GM12878 (cell line): ENCODE results near the gene FBXL3.

Source experiments
- CBX5 ChIP-seq: sonication (generic); IDR thresholded peaks from 2 replicates; pipeline ENCODE4 v1.6.1; 2016; ENCODE audit warnings: low read depth, moderate library complexity, mild to moderate bottlenecking, inconsistent platforms
- CHD4 ChIP-seq: fragments of 200-600 bp; sonication (generic); IDR thresholded peaks from 2 replicates; pipeline ENCODE4 v1.6.1; 2016; ENCODE audit warnings: mild to moderate bottlenecking
- CREM ChIP-seq: IDR thresholded peaks from 2 replicates; pipeline ENCODE4 v1.6.1; 2014; ENCODE audit warnings: antibody characterized with exemption, low read depth
- ESRRA ChIP-seq: IDR thresholded peaks from 2 replicates; pipeline ENCODE4 v1.6.1; 2012; ENCODE audit warnings: mild to moderate bottlenecking, low read length, improper control_type of control experiment
- EZH2 ChIP-seq: IDR thresholded peaks from 2 replicates; pipeline ENCODE4 v1.6.1; 2012; ENCODE audit warnings: low read depth, mild to moderate bottlenecking, control low read depth, inconsistent platforms, low read length, borderline replicate concordance; ENCODE audit not compliant: control insufficient read depth
- HDGF ChIP-seq: fragments of 450-650 bp; IDR thresholded peaks from 2 replicates; pipeline ENCODE4 v1.6.1; 2016; ENCODE audit warnings: antibody characterized with exemption
- POLR2AphosphoS5 ChIP-seq: IDR thresholded peaks from 2 replicates; pipeline ENCODE4 v1.6.1; 2011; ENCODE audit warnings: mild to moderate bottlenecking, low read length, inconsistent platforms
- RAD51 ChIP-seq: fragments of 450-650 bp; IDR thresholded peaks from 2 replicates; pipeline ENCODE4 v1.6.1; 2016; ENCODE audit warnings: moderate library complexity, mild to moderate bottlenecking, inconsistent platforms
- SIX5 ChIP-seq: IDR thresholded peaks from 2 replicates; pipeline ENCODE4 v1.6.1; 2011; ENCODE audit warnings: mild to moderate bottlenecking, low read depth, low read length, moderate library complexity; ENCODE audit not compliant: severe bottlenecking
- SMC3 ChIP-seq: IDR thresholded peaks from 2 replicates; pipeline ENCODE4 v1.6.1; 2011; ENCODE audit warnings: low read length, improper control_type of control experiment, borderline replicate concordance
- SP1 ChIP-seq: IDR thresholded peaks from one replicate; pipeline ENCODE4 v1.6.1; 2011; ENCODE audit warnings: low read depth, low read length
- TF ChIP-seq, protein P1 (sequence below), 3 experiments: IDR thresholded peaks in 2 of 3; conservative IDR thresholded peaks in 1 of 3; 2 replicates each; pipeline ENCODE4 v1.5.1; 2011; ENCODE audit warnings: low read depth in 3 of 3, low read length in 3 of 3, mild to moderate bottlenecking in 3 of 3, control low read depth in 2 of 3, moderate library complexity in 2 of 3, inconsistent platforms in 1 of 3, mixed read lengths in 1 of 3; ENCODE audit not compliant: control insufficient read depth in 2 of 3, insufficient read depth in 1 of 3; ENCODE audit errors: extremely low read depth in 1 of 3
- TF ChIP-seq, protein P2 (sequence below): IDR thresholded peaks from 2 replicates; pipeline ENCODE4 v1.6.1; 2011; ENCODE audit warnings: low read depth, low read length, improper control_type of control experiment, borderline replicate concordance

- TF ChIP-seq SMC3 = peak; percentile 67
- 0 out of 2 replicates have a peak, but pooled peaks have one; percentile 43 for TF ChIP-seq CREM
- no peak for TF ChIP-seq SP1
- TF ChIP-seq, protein P1, sequence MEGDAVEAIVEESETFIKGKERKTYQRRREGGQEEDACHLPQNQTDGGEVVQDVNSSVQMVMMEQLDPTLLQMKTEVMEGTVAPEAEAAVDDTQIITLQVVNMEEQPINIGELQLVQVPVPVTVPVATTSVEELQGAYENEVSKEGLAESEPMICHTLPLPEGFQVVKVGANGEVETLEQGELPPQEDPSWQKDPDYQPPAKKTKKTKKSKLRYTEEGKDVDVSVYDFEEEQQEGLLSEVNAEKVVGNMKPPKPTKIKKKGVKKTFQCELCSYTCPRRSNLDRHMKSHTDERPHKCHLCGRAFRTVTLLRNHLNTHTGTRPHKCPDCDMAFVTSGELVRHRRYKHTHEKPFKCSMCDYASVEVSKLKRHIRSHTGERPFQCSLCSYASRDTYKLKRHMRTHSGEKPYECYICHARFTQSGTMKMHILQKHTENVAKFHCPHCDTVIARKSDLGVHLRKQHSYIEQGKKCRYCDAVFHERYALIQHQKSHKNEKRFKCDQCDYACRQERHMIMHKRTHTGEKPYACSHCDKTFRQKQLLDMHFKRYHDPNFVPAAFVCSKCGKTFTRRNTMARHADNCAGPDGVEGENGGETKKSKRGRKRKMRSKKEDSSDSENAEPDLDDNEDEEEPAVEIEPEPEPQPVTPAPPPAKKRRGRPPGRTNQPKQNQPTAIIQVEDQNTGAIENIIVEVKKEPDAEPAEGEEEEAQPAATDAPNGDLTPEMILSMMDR (IDR thresholded peaks at IDR 0.05 in 2 of 3, conservative IDR thresholded peaks at IDR 0.05 in 1 of 3; ENCODE audit: control insufficient read depth in 2 of 3, extremely low read depth in 1 of 3, insufficient read depth in 1 of 3, low read depth in 3 of 3, low read length in 3 of 3) = peak; percentile 89 to 99 (median 94)
- TF ChIP-seq, protein P2, sequence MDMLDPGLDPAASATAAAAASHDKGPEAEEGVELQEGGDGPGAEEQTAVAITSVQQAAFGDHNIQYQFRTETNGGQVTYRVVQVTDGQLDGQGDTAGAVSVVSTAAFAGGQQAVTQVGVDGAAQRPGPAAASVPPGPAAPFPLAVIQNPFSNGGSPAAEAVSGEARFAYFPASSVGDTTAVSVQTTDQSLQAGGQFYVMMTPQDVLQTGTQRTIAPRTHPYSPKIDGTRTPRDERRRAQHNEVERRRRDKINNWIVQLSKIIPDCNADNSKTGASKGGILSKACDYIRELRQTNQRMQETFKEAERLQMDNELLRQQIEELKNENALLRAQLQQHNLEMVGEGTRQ = no peak
- no peak for TF ChIP-seq POLR2AphosphoS5
- TF ChIP-seq RAD51 = no peak
- TF ChIP-seq EZH2 = no peak
- TF ChIP-seq SIX5 = no peak
- TF ChIP-seq CBX5 = no peak
- no peak for TF ChIP-seq CHD4
- no peak for TF ChIP-seq HDGF
- no peak for TF ChIP-seq ESRRA
These were observed 46.8 kb downstream of the FBXL3 start for GRCh38 chr13:76980075-76980718.
